Myocyte (in vitro differentiated cells): ENCODE data around the gene FMNL2. TPM values are rescaled to one million over a fixed set of nuclear protein-coding genes. Genes with fewer than 3 reads are reported as not detected.

Experiments used
- DNase-seq: peaks from one replicate; pipeline ENCODE4 v3.0.0-alpha.2; 2012; ENCODE audit warnings: low read depth
- total RNA-seq: library from RNA; depleted of rRNA; stranded (reverse); fragments of >200 nt; gene quantifications from 2 replicates; pipeline ENCODE4 v1.2.3, GENCODE V29; 2014

FMNL2 gene
- total RNA-seq, 1 donor from 2014 or later, result 7.0 TPM

DNA sequence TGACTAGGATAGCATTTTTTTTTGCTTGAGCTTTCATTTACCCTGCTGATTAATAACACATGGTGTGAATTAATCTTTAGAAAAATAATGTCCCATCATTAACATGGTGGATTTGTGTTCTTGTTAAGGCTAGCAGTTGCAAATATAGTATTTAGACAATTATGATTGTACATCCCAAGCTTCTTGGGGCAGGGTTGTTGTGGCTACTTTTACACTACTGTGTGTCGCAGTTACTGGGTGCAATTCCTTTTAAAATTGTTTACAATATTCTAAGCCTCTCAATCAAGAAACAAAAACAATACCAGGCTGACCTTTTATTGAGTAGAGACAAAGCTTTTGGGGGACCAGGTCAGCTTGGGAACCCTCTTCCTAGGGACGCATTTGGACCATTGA is 2.5 kb downstream of the FMNL2 start:
- no peak for DNase-seq

- no peak for DNase-seq
Measured at GRCh38 chr2:152339556-152340286, 4.7 kb downstream of the FMNL2 start.

DNA sequence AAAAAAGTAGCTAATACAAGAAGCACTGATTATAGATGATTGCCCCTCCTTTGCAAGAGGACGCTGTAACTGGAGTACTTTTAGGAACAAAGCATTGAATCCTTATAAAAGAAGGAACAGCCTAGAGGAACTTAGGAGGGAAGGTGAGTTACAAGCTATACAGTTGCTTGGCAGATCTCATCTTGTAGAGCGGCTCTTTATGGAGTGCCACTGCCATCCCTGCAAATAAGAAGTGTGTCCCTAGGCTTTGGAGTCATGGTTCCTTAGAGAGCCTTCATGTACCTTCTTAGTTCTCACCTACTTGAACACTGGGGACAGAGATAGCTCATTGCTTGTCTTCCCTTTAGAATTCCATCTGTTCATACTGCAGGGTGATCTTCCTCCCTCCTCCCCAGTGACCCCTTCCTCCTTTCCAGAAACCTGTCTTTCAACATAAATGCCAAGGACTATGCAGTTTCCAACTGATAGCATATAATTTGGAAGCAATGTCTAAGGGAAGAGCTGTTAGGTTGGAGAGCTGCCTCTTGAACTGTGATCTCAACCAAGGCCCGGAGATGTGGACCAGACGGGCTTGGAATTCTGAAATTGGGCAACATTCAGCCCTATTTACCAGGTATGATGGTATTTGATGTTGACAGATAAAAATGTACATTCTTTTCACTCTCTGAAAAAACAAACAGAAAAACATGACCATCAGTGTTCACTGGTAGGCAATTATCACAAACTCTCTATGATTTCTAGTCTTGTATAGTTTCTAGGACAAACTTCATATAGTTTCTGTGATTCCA is 7.5 kb downstream of the FMNL2 start:
- no peak for DNase-seq

DNA sequence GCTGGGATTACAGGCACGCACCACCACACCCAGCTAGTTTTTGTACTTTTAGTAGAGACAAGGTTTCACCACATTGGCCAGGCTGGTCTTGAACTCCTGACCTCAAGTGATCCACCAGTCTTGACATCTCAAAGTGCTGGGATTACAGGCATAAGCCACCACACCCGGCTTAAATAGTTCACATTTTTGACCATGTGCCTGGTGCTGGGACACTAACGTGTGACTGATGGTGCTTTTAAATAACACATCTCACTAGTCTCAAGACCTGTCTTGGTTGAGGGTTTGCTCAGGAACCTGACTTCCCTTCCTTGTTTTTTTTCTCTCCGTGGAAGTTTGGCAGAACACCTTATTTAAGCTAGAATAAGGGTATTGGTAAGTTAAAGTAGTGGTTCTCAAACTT is 8.5 kb downstream of the FMNL2 start:
- no peak for DNase-seq

GRCh38 chr2:152344579-152345195 is 9.7 kb downstream of the FMNL2 start:
- no peak for DNase-seq

- peak; percentile 71 for DNase-seq
Measured at GRCh38 chr2:152347076-152347475, 12.1 kb downstream of the FMNL2 start.

DNA sequence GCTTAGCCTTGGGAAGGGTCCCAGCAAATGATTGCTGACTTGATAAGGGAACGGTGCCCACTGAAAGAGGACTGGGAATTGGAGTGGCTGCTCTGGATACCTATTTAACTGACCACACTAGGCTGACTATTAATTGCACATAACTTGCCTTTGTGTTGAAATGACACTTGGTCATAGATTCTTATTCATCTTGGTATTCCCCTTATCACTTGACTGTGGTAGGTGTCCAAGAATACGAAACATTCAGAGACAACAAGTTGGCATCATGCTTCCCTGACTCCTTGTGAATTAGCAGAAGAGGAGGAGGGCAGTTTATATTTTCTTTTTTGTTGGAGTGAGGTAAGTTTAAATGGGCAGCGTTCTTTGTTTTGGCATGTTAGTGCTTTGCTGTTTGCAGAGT is 13.4 kb downstream of the FMNL2 start:
- DNase-seq, result no peak

DNA sequence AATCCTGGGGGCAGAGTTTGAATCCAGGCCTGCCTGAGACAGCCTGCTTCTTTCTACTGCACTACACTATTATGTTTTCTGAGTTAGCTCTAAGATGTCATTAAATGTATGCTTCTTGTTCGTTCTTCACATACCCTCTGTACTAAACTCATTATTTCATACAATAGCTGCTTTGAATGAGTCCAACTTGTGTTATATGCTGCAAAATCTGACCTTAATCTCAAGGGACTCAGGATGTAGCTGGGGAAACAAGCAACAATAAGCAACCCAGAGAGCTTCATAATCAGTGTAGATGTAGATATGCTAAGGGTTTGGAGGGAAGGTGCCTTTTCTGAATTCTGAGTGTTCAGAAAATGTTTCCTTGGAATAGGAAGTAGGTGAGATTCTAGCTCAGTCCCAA is 14.4 kb downstream of the FMNL2 start:
- DNase-seq, result no peak

- DNase-seq, result no peak
Measured at GRCh38 chr2:152350155-152350679, 15.2 kb downstream of the FMNL2 start.

GRCh38 chr2:152352616-152353015 is 17.6 kb downstream of the FMNL2 start:
- no peak for DNase-seq

- DNase-seq, result no peak
Measured at GRCh38 chr2:152353364-152353763, 18.4 kb downstream of the FMNL2 start.

GRCh38 chr2:152354069-152354755 is 19.2 kb downstream of the FMNL2 start:
- no peak for DNase-seq

- peak; percentile 30 for DNase-seq
Measured at GRCh38 chr2:152354909-152355308, 19.9 kb downstream of the FMNL2 start.

DNA sequence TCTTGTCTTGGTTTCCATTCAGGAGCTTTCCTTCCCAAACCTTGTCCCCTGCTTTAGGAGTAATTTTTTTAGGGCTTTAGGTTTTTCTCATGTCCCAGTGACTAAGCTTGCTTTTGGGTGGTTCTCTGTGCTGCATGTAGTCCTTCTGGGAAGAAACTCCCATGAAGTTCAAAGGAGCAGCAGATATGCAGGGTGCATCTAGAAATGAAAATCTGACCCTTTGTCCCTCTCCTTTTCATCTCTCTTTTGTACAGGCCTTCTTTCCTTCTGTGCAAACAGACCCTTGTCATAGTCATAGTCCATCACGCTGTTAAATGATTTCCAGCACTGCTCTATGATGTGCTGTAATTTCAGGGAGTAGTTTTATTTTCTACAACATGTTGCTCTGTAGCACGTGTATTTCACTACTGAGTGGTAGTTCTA is 20.4 kb downstream of the FMNL2 start:
- DNase-seq, result no peak

DNA sequence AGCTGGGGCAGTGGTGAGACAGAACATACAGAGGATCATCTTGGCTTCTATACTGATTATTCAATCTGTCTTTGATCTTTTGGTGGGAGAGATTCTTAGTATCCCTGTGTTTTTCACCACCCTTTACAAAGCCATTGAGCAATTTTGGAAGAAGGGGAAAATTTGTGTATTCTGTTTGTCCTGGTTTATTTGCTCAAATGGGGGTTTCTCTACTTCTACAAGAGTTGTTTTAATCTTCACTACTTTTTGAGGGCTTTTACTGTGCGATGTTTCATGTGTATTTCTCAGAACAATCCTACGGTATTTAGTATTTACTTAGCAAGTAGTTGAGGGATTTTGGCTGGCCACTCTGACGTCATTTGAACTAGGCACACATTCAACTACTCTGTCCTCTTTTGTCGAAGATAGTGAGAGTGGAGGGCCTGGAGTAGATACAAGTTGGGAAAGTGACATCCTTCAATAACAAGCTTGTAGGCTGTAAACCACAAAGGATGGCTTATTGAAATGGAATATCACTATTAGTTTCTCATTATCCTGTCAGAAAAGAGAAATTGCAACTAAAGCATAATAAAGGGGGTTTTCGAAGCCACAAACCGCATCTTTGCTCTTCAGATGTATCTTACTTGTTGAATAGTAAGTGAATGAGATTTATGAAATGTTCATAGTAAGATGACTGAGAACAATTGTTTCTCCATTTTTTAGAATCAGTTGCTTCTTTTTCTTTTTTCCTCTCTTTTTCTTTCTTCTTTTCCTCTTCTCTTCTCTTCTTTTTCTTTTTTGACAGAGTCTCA is 24.8 kb downstream of the FMNL2 start:
- DNase-seq, result no peak

GRCh38 chr2:152363936-152364335 is 29.0 kb downstream of the FMNL2 start:
- DNase-seq, result no peak

DNA sequence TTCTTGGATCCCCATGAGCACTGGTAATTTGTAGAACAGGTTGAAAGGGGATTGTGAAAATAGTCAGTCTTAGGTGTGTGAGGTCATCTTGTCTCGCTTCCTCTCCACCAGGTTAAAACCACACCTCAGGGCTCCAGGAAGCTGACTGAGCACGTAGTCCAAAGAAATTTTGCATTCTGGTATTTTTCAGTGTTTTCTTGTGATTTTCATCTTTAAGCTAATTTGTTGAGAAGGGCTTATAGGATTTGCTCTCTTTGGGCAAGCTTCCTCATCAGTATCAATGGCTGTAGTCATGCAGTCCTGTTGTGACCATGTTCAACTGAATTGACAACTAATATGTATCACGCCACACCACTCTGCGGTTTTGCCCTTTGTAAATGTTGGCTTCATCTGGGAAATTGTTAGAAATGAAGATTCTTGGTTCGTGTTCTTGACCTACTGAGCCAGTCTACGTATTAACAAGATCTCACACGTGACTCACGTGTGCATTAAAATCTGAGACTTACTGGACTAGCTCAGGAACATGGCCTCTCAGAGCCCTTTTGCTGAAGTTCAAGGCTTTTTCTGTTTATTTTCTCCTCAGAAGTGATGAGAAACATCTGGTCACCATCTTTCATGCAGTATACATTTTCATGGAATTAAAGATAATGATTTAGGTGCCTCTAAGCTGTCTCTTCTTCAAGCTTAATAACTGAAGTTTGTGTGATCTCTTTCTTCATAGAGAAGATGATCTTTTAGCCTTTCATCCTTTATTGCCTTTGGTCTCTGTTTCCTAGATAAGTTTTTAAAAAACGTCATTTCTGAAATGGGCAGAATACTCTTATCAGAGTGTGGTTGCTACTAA is 32.8 kb downstream of the FMNL2 start:
- DNase-seq, result no peak

DNA sequence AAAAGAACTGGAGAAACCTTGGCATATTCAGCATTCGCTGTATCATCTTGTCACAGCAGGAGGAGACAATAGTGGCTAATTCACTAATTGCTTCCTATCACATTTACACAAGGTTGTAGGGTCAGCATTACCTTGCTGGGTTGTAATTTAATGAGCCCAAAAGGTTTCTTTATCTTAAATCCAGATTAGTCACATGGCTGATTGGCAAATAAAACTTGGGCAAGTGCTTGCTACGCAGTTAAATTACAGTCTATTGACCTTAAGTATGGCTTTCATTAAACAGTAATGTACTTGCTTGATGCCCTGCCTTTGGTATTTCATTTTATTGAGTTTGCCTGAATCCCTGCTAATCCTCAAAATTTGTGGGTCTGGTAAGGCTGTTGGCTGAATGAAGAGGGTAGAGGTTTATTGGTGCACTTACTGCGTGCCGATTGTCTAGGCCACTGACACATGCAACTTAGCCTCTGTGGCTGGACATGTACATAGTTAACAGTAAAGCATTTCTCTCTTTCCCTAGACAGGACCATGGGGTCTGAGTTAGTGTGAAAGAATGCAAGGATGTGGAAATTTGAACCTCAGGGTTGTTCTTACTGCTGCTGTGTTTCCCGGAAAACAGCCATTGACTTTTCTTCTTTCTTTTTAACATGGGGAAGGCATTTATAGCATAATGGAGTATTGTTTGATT is 34.3 kb downstream of the FMNL2 start:
- DNase-seq, result peak; percentile 40

- DNase-seq, result no peak
Measured at GRCh38 chr2:152370783-152371182, 35.8 kb downstream of the FMNL2 start.
